Measurements from ENCODE around the gene NF1. TPM values are rescaled to one million over a fixed set of nuclear protein-coding genes. Genes with fewer than 3 reads are reported as not detected.

The NF1 gene
- total RNA-seq, 1 donor from 2014 or later = 53.1 TPM

GRCh38 chr17:31096106-31096436 is 1.3 kb downstream of the NF1 start:
- Histone ChIP-seq H3K4me1 (peaks cover 21% of the 10 kb centered on the region), H3K27me3 (ENCODE audit: low read depth) (no peaks in the 10 kb centered on the region), H3K36me3 (no peaks in the 10 kb centered on the region), H3K27ac (peak overlapping the region; percentile 91), H3K4me3 (peak overlapping the region; percentile 81), H3K9me3 (no peaks in the 10 kb centered on the region)
- ATAC-seq (no peak), DNase-seq (no peak)
- intact Hi-C loops (cut with DNase I) = no loop called here
- TF ChIP-seq CTCF (IDR thresholded peaks at IDR 0.05) = no peak

GRCh38 chr17:31099016-31099415 is 4.2 kb downstream of the NF1 start:
- H3K9me3 ChIP-seq = no peaks in the 10 kb centered on the region
- H3K27ac ChIP-seq = no peak overlapping the region
- peaks cover 25% of the 10 kb centered on the region for H3K4me1 ChIP-seq
- no peak for TF ChIP-seq CTCF (IDR thresholded peaks at IDR 0.05)
- ATAC-seq = no peak
- H3K36me3 ChIP-seq = no peaks in the 10 kb centered on the region
- intact Hi-C loops (cut with DNase I) = no loop called here
- H3K4me3 ChIP-seq = no peak overlapping the region
- H3K27me3 ChIP-seq (ENCODE audit: low read depth) = no peaks in the 10 kb centered on the region
- DNase-seq = no peak

- no peak for DNase-seq
- peaks cover 21% of the 10 kb centered on the region for H3K4me1 ChIP-seq
- intact Hi-C loops (cut with DNase I) = no loop called here
- TF ChIP-seq CTCF (IDR thresholded peaks at IDR 0.05) = no peak
- ATAC-seq = no peak
- H3K27me3 ChIP-seq (ENCODE audit: low read depth) = no peaks in the 10 kb centered on the region
- no peaks in the 10 kb centered on the region for H3K36me3 ChIP-seq
- no peaks in the 10 kb centered on the region for H3K9me3 ChIP-seq
- no peak overlapping the region for H3K27ac ChIP-seq
- no peak overlapping the region for H3K4me3 ChIP-seq
Measured at GRCh38 chr17:31100840-31101459, 6.2 kb downstream of the NF1 start.

- ATAC-seq (no peak), DNase-seq (no peak)
- Histone ChIP-seq H3K4me1 (peaks cover 13% of the 10 kb centered on the region), H3K27ac (no peak overlapping the region), H3K4me3 (no peak overlapping the region), H3K27me3 (ENCODE audit: low read depth) (no peaks in the 10 kb centered on the region), H3K9me3 (no peaks in the 10 kb centered on the region), H3K36me3 (no peaks in the 10 kb centered on the region)
- intact Hi-C loops (cut with DNase I) = no loop called here
- TF ChIP-seq CTCF (IDR thresholded peaks at IDR 0.05) = no peak
Measured at GRCh38 chr17:31101943-31102342, 7.2 kb downstream of the NF1 start.

- Histone ChIP-seq H3K27ac (no peak overlapping the region), H3K36me3 (no peaks in the 10 kb centered on the region), H3K9me3 (no peaks in the 10 kb centered on the region), H3K27me3 (ENCODE audit: low read depth) (no peaks in the 10 kb centered on the region), H3K4me1 (peaks cover 6% of the 10 kb centered on the region), H3K4me3 (no peak overlapping the region)
- TF ChIP-seq CTCF (IDR thresholded peaks at IDR 0.05) = no peak
- intact Hi-C loops (cut with DNase I) = no loop called here
- no peak for ATAC-seq
- DNase-seq = no peak
Measured at GRCh38 chr17:31105991-31106390, 11.2 kb downstream of the NF1 start.

GRCh38 chr17:31111183-31111582 is 16.4 kb downstream of the NF1 start:
- ATAC-seq = no peak
- intact Hi-C loops (cut with DNase I) = no loop called here
- no peaks in the 10 kb centered on the region for H3K9me3 ChIP-seq
- H3K4me1 ChIP-seq = no peaks in the 10 kb centered on the region
- H3K27ac ChIP-seq = no peak overlapping the region
- TF ChIP-seq CTCF (IDR thresholded peaks at IDR 0.05) = no peak
- H3K4me3 ChIP-seq = no peak overlapping the region
- DNase-seq = no peak
- H3K27me3 ChIP-seq (ENCODE audit: low read depth) = no peaks in the 10 kb centered on the region
- H3K36me3 ChIP-seq = no peaks in the 10 kb centered on the region

All from lower lobe of right lung (tissue), 2 donors.